ENCODE measurements around the gene VAV3. TPM values are rescaled to one million over a fixed set of nuclear protein-coding genes. Genes with fewer than 3 reads are reported as not detected.

Gene VAV3
- total RNA-seq, 1 donor from 2014 or later = 11.3 TPM

GRCh38 chr1:107941531-107941930, 23.4 kb downstream of the VAV3 start:
- no peaks in the 10 kb centered on the region for H3K27me3 ChIP-seq (ENCODE audit: low read depth)
- ATAC-seq (no peak), DNase-seq (no peak)
- H3K9me3 ChIP-seq = no peaks in the 10 kb centered on the region
- H3K27ac ChIP-seq = no peak overlapping the region
- intact Hi-C loops (cut with DNase I) = no loop called here
- peaks cover 16% of the 10 kb centered on the region for H3K4me1 ChIP-seq
- no peaks in the 10 kb centered on the region for H3K36me3 ChIP-seq
- H3K4me3 ChIP-seq = no peak overlapping the region
- TF ChIP-seq, protein P1, sequence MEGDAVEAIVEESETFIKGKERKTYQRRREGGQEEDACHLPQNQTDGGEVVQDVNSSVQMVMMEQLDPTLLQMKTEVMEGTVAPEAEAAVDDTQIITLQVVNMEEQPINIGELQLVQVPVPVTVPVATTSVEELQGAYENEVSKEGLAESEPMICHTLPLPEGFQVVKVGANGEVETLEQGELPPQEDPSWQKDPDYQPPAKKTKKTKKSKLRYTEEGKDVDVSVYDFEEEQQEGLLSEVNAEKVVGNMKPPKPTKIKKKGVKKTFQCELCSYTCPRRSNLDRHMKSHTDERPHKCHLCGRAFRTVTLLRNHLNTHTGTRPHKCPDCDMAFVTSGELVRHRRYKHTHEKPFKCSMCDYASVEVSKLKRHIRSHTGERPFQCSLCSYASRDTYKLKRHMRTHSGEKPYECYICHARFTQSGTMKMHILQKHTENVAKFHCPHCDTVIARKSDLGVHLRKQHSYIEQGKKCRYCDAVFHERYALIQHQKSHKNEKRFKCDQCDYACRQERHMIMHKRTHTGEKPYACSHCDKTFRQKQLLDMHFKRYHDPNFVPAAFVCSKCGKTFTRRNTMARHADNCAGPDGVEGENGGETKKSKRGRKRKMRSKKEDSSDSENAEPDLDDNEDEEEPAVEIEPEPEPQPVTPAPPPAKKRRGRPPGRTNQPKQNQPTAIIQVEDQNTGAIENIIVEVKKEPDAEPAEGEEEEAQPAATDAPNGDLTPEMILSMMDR (IDR thresholded peaks at IDR 0.05) = no peak

- intact Hi-C loops (cut with DNase I) = no loop called here
- H3K4me1 ChIP-seq = peaks cover 18% of the 10 kb centered on the region
- no peak overlapping the region for H3K4me3 ChIP-seq
- ATAC-seq (peak; percentile 43 to 45), DNase-seq (no peak)
- no peaks in the 10 kb centered on the region for H3K36me3 ChIP-seq
- no peak overlapping the region for H3K27ac ChIP-seq
- no peaks in the 10 kb centered on the region for H3K27me3 ChIP-seq (ENCODE audit: low read depth)
- no peaks in the 10 kb centered on the region for H3K9me3 ChIP-seq
- TF ChIP-seq, protein P1 (IDR thresholded peaks at IDR 0.05) = no peak
Measured at GRCh38 chr1:107941123-107941522, 23.9 kb downstream of the VAV3 start.

GRCh38 chr1:107940701-107941100, 24.3 kb downstream of the VAV3 start:
- no peak for DNase-seq
- no peaks in the 10 kb centered on the region for H3K27me3 ChIP-seq (ENCODE audit: low read depth)
- no peak overlapping the region for H3K4me3 ChIP-seq
- H3K4me1 ChIP-seq = peaks cover 22% of the 10 kb centered on the region
- intact Hi-C loops (cut with DNase I) = no loop called here
- H3K36me3 ChIP-seq = no peaks in the 10 kb centered on the region
- no peak overlapping the region for H3K27ac ChIP-seq
- ATAC-seq = no peak
- H3K9me3 ChIP-seq = no peaks in the 10 kb centered on the region
- TF ChIP-seq, protein P1 (IDR thresholded peaks at IDR 0.05) = no peak

DNA sequence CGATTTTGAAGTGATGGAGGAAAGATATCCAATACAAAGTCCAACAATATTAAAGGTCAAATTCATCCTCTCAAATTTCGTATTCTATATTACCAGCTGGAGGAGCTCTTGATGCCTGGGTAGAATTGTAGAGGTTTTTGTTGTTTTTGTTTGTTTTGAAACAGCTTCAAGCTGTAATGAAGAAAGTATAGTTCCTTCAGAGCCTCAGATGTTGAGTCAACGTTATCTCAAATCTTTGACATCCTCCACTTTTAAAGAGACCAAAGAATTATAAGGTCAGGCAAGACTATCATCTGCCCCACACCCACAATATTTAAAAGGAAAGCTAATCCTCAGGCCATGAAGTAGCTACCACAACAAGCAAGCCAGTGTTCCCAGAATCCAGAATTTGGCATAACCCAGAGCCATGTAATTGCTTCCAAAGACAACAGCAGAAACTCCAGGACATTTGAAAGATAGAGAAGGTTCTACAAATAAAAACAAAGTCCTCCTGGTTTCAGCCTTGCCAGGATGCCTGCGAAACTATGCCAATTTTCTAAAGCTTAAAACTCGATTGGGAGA, 24.9 kb downstream of the VAV3 start:
- DNase-seq (no peak), ATAC-seq (no peak)
- H3K27ac ChIP-seq = no peak overlapping the region
- H3K27me3 ChIP-seq (ENCODE audit: low read depth) = no peaks in the 10 kb centered on the region
- TF ChIP-seq, protein P1 (IDR thresholded peaks at IDR 0.05) = no peak
- H3K9me3 ChIP-seq = no peaks in the 10 kb centered on the region
- peaks cover 28% of the 10 kb centered on the region for H3K4me1 ChIP-seq
- no peak overlapping the region for H3K4me3 ChIP-seq
- no peaks in the 10 kb centered on the region for H3K36me3 ChIP-seq
- intact Hi-C loops (cut with DNase I) = no loop called here

DNA sequence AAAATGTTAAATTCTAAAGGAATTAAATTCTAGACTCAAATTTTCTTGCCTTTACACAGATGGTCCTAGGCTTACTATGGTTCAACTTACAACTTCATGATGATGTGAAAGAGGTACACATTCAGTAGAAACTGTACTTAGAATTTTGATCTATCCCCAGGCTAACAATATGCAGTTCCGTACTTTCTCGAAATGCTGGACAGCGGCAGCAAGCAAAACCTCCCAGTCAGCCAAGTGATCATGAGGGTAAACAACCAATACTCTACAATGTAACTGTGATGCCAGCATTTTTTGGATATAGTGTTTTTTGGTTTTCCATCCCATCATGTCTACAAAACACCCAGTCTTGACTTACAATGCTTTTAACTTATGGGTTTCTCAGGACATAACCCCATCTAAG, 25.7 kb downstream of the VAV3 start:
- Histone ChIP-seq H3K9me3 (no peaks in the 10 kb centered on the region), H3K4me3 (no peak overlapping the region), H3K27me3 (ENCODE audit: low read depth) (no peaks in the 10 kb centered on the region), H3K36me3 (no peaks in the 10 kb centered on the region), H3K27ac (no peak overlapping the region), H3K4me1 (peaks cover 36% of the 10 kb centered on the region)
- DNase-seq (no peak), ATAC-seq (no peak)
- intact Hi-C loops (cut with DNase I) = no loop called here
- TF ChIP-seq, protein P1 (IDR thresholded peaks at IDR 0.05) = no peak
